ENCODE results near the gene TCEANC2.

Gene TCEANC2

DNA sequence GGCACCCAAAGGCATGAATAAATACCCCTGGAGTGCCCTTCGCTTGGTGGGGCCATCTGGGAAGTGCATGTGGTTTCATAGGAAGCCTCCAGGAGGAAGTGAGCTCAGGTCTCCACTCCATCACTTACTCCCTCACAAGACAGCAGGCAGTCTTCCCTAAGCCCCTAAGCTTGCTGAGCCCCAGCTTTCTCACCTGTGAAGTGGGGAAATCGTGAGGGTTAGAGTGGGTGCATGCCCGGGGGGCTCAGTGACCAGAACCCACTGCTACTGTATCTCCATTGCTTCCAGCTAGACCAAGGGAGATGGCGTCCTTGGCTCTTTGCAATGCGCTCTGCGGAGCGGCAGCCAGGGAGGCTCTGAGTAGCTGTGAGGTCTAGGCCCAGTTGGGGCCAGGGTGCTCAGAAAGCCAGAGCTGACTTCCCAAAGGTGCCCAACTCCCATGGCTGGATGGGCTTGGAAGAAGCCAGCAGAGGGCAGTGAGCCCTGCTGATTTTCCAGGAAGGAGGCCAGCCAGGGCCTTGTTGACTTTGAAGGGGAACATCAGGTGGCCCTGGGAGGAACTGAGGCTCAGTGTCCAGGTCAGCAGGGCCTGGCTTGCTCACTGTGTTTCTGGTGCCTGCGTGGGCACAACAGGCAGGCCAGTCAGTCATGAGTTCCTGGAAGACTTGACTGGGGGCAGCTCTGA lies 72.1 kb downstream of the TCEANC2 start:
- DNase-seq (ENCODE audit: low read depth): no peak
- TF ChIP-seq, protein P1, sequence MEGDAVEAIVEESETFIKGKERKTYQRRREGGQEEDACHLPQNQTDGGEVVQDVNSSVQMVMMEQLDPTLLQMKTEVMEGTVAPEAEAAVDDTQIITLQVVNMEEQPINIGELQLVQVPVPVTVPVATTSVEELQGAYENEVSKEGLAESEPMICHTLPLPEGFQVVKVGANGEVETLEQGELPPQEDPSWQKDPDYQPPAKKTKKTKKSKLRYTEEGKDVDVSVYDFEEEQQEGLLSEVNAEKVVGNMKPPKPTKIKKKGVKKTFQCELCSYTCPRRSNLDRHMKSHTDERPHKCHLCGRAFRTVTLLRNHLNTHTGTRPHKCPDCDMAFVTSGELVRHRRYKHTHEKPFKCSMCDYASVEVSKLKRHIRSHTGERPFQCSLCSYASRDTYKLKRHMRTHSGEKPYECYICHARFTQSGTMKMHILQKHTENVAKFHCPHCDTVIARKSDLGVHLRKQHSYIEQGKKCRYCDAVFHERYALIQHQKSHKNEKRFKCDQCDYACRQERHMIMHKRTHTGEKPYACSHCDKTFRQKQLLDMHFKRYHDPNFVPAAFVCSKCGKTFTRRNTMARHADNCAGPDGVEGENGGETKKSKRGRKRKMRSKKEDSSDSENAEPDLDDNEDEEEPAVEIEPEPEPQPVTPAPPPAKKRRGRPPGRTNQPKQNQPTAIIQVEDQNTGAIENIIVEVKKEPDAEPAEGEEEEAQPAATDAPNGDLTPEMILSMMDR (IDR thresholded peaks at IDR 0.05; ENCODE audit: low read depth, low read length, missing control alignments): no peak
- H3K4me3 ChIP-seq (ENCODE audit: low read depth, low read length): no peak overlapping the region

GRCh38 chr1:54126271-54126815 lies 72.9 kb downstream of the TCEANC2 start:
- H3K4me3 ChIP-seq (ENCODE audit: low read depth, low read length): no peak overlapping the region
- no peak for DNase-seq (ENCODE audit: low read depth)
- TF ChIP-seq, protein P1 (IDR thresholded peaks at IDR 0.05; ENCODE audit: low read depth, low read length, missing control alignments): no peak

GRCh38 chr1:54127594-54128300 lies 74.3 kb downstream of the TCEANC2 start:
- TF ChIP-seq, protein P1 (IDR thresholded peaks at IDR 0.05; ENCODE audit: low read depth, low read length, missing control alignments): no peak
- no peak overlapping the region for H3K4me3 ChIP-seq (ENCODE audit: low read depth, low read length)
- no peak for DNase-seq (ENCODE audit: low read depth)

DNA sequence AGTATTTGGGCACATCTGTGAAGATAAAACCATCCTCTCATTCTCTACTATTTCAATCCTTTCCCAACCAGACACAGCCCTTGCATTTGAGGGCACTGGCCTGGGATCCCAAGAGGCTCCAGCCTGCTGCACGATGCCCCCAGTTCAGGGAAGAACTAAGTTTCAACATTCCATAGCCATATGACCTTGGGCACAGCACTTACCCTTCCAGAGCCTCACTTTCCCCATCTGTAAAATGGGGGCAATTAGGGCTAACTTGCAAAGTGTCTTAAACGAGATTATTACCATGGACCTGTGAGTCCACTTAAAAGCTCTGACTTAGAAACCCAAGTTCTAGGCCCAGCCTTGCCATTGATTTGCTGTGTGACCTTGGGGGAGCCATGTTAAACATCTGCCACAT lies 76.5 kb downstream of the TCEANC2 start:
- no peak for DNase-seq (ENCODE audit: low read depth)
- H3K4me3 ChIP-seq (ENCODE audit: low read depth, low read length): no peak overlapping the region
- TF ChIP-seq, protein P1 (IDR thresholded peaks at IDR 0.05; ENCODE audit: low read depth, low read length, missing control alignments): no peak

DNA sequence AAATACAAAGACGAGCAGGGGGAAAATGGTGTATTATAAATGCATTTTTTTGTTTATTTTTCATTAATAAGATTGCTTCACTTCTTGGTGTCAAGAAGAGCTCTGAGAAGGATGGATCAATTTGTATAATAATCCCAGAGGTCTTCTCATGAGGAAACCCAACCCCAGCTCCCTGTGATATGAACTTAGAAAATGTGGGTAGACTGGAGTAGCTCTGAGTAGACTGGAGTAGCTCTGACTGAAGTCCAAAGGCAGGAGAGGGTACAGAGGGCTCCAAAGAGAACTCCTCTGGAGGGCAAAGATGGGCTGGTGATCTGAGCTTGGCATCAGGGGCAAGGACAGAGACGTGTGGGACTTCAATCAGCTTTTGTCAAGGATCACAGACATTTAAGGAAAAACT lies 78.0 kb downstream of the TCEANC2 start:
- DNase-seq (ENCODE audit: low read depth): no peak
- no peak overlapping the region for H3K4me3 ChIP-seq (ENCODE audit: low read depth, low read length)
- TF ChIP-seq, protein P1 (IDR thresholded peaks at IDR 0.05; ENCODE audit: low read depth, low read length, missing control alignments): no peak

- H3K4me3 ChIP-seq (ENCODE audit: low read depth, low read length): no peak overlapping the region
- DNase-seq (ENCODE audit: low read depth): no peak
- TF ChIP-seq, protein P1 (IDR thresholded peaks at IDR 0.05; ENCODE audit: low read depth, low read length, missing control alignments): no peak
Measured at GRCh38 chr1:54132495-54132894, 79.1 kb downstream of the TCEANC2 start.

Data from GM12864 (cell line).